Neural progenitor cell (in vitro differentiated cells): ENCODE measurements around the gene PSME4. TPM values are rescaled to one million over a fixed set of nuclear protein-coding genes. Genes with fewer than 3 reads are reported as not detected.
"Not testable (repeated sequence)": the region's sequence is repeated elsewhere in the genome, so short reads cannot be mapped to it uniquely, and the experiment has no call there.

ENCODE experiments used
- DNase-seq: peaks from one replicate; pipeline ENCODE4 v3.0.0-alpha.2; 2016; ENCODE audit warnings: low spot score
- H2AFZ ChIP-seq: fragments of 200-600 bp; sonication (generic); replicated peaks from 2 replicates; pipeline ENCODE4 v1.6.1; 2016; ENCODE audit warnings: antibody characterized with exemption
- H3F3A ChIP-seq: fragments of 200-600 bp; sonication (generic); 2 replicates; pipeline ENCODE4 v1.6.1; 2016; ENCODE audit warnings: antibody characterized with exemption, low read depth
- H3K27ac ChIP-seq: fragments of 200-600 bp; sonication (generic); 2 replicates; pipeline ENCODE4 v1.5.1; 2016; ENCODE audit warnings: mild to moderate bottlenecking
- H3K27me3 ChIP-seq: fragments of 200-600 bp; sonication (generic); 2 replicates; pipeline ENCODE4 v1.6.1; 2016; ENCODE audit warnings: mild to moderate bottlenecking, moderate library complexity
- H3K36me3 ChIP-seq: fragments of 200-600 bp; sonication (generic); 2 replicates; pipeline ENCODE4 v1.5.1; 2016
- H3K4me1 ChIP-seq: fragments of 200-600 bp; sonication (generic); 2 replicates; pipeline ENCODE4 v1.6.1; 2016; ENCODE audit warnings: mixed run types
- H3K4me2 ChIP-seq: fragments of 200-600 bp; sonication (generic); 2 replicates; pipeline ENCODE4 v1.6.1; 2016
- H3K4me3 ChIP-seq: fragments of 200-600 bp; sonication (generic); 2 replicates; pipeline ENCODE4 v1.5.1; 2016
- H3K79me2 ChIP-seq: fragments of 200-600 bp; sonication (generic); 2 replicates; pipeline ENCODE4 v1.6.1; 2016; ENCODE audit warnings: low read depth
- H3K9ac ChIP-seq: fragments of 200-600 bp; sonication (generic); 2 replicates; pipeline ENCODE4 v1.6.1; 2016
- H3K9me3 ChIP-seq: fragments of 200-600 bp; sonication (generic); 2 replicates; pipeline ENCODE4 v1.5.1; 2016; ENCODE audit warnings: low read depth
- H4K20me1 ChIP-seq: fragments of 200-600 bp; sonication (generic); 2 replicates; pipeline ENCODE4 v1.6.1; 2016; ENCODE audit warnings: low read depth
- H3K27ac Mint-ChIP-seq: 3 replicates; pipeline ENCODE4 v1.8.0; 2021; ENCODE audit warnings: mixed read lengths
- H3K27me3 Mint-ChIP-seq: 2 replicates; pipeline ENCODE4 v1.8.0; 2022; ENCODE audit warnings: low read depth, mild to moderate bottlenecking, inconsistent platforms, moderate library complexity, mixed read lengths; ENCODE audit not compliant: insufficient read depth
- H3K36me3 Mint-ChIP-seq: 3 replicates; pipeline ENCODE4 v1.8.0; 2021; ENCODE audit warnings: mixed read lengths
- H3K4me1 Mint-ChIP-seq: 3 replicates; pipeline ENCODE4 v1.8.0; 2021; ENCODE audit warnings: mixed read lengths
- H3K4me3 Mint-ChIP-seq: 3 replicates; pipeline ENCODE4 v1.8.0; 2021; ENCODE audit warnings: mild to moderate bottlenecking, moderate library complexity, mixed read lengths
- H3K9me3 Mint-ChIP-seq: 3 replicates; pipeline ENCODE4 v1.8.0; 2020; ENCODE audit warnings: mixed read lengths
- CTCF ChIP-seq: fragments of 200-600 bp; sonication (generic); IDR thresholded peaks from 2 replicates; pipeline ENCODE4 v1.5.1; 2017; ENCODE audit warnings: antibody characterized with exemption, mild to moderate bottlenecking
- EZH2 ChIP-seq: fragments of 200-600 bp; sonication (generic); IDR thresholded peaks from 2 replicates; pipeline ENCODE4 v1.6.1; 2017; ENCODE audit warnings: antibody characterized with exemption, mild to moderate bottlenecking, moderate library complexity
- EZH2phosphoT487 ChIP-seq: fragments of 200-600 bp; sonication (generic); IDR thresholded peaks from 2 replicates; pipeline ENCODE4 v1.6.1; 2017; ENCODE audit warnings: antibody characterized with exemption
- total RNA-seq: library from RNA; depleted of rRNA; stranded (reverse); fragments of >200 nt; gene quantifications from 2 replicates; pipeline ENCODE4 v1.2.3, GENCODE V29; 2015; ENCODE audit warnings: low replicate concordance

PSME4 gene
- total RNA-seq, 1 donor from 2014 or later = 72.1 TPM

GRCh38 chr2:53941749-53942148 is 29.0 kb downstream of the PSME4 start:
- Histone ChIP-seq H3F3A (peaks cover 3% of the 10 kb centered on the region), H2AFZ (no peak overlapping the region), H3K27ac (peak overlapping the region; percentile 36), H3K27me3 (no peaks in the 10 kb centered on the region), H3K36me3 (peaks cover 24% of the 10 kb centered on the region), H3K9me3 (no peaks in the 10 kb centered on the region), H3K4me3 (no peak overlapping the region), H3K79me2 (peaks cover 22% of the 10 kb centered on the region), H3K4me1 (no peaks in the 10 kb centered on the region), H4K20me1 (peaks cover 4% of the 10 kb centered on the region), H3K4me2 (no peak overlapping the region), H3K9ac (no peak overlapping the region)
- Mint-ChIP-seq H3K4me1 (no peaks in the 10 kb centered on the region), H3K4me3 (no peak overlapping the region), H3K36me3 (peaks cover 23% of the 10 kb centered on the region), H3K27me3 (no peaks in the 10 kb centered on the region), H3K9me3 (no peaks in the 10 kb centered on the region), H3K27ac (no peak overlapping the region)
- no peak for DNase-seq
- no peak for TF ChIP-seq CTCF
- TF ChIP-seq EZH2 = no peak
- TF ChIP-seq EZH2phosphoT487 = no peak

- no peak overlapping the region for H3K4me3 Mint-ChIP-seq
- no peak overlapping the region for H3K9ac ChIP-seq
- peaks cover 31% of the 10 kb centered on the region for H3K36me3 ChIP-seq
- peaks cover 4% of the 10 kb centered on the region for H4K20me1 ChIP-seq
- H3K4me3 ChIP-seq = no peak overlapping the region
- peaks cover 3% of the 10 kb centered on the region for H3F3A ChIP-seq
- H3K4me1 Mint-ChIP-seq = no peaks in the 10 kb centered on the region
- TF ChIP-seq EZH2 = no peak
- TF ChIP-seq CTCF = no peak
- TF ChIP-seq EZH2phosphoT487 = no peak
- no peaks in the 10 kb centered on the region for H3K27me3 Mint-ChIP-seq
- H3K36me3 Mint-ChIP-seq = peaks cover 15% of the 10 kb centered on the region
- H3K9me3 Mint-ChIP-seq = no peaks in the 10 kb centered on the region
- no peak for DNase-seq
- H2AFZ ChIP-seq = no peak overlapping the region
- H3K27ac Mint-ChIP-seq = no peak overlapping the region
- no peaks in the 10 kb centered on the region for H3K27me3 ChIP-seq
- H3K4me2 ChIP-seq = no peak overlapping the region
- H3K27ac ChIP-seq = no peak overlapping the region
- peaks cover 22% of the 10 kb centered on the region for H3K79me2 ChIP-seq
- H3K9me3 ChIP-seq = no peaks in the 10 kb centered on the region
- H3K4me1 ChIP-seq = no peaks in the 10 kb centered on the region
Observed at GRCh38 chr2:53939656-53940055, 31.1 kb downstream of the PSME4 start.

- H3K4me3 ChIP-seq = no peak overlapping the region
- TF ChIP-seq EZH2phosphoT487 (no peak), CTCF (no peak)
- peaks cover 22% of the 10 kb centered on the region for H3K79me2 ChIP-seq
- H3F3A ChIP-seq = peaks cover 3% of the 10 kb centered on the region
- Mint-ChIP-seq H3K4me1 (no peaks in the 10 kb centered on the region), H3K27me3 (no peaks in the 10 kb centered on the region), H3K9me3 (no peaks in the 10 kb centered on the region), H3K36me3 (peaks cover 18% of the 10 kb centered on the region), H3K27ac (no peak overlapping the region), H3K4me3 (no peak overlapping the region)
- H3K27me3 ChIP-seq = no peaks in the 10 kb centered on the region
- no peak overlapping the region for H3K4me2 ChIP-seq
- H3K36me3 ChIP-seq = peaks cover 39% of the 10 kb centered on the region
- no peaks in the 10 kb centered on the region for H3K9me3 ChIP-seq
- no peak overlapping the region for H3K9ac ChIP-seq
- peaks cover 4% of the 10 kb centered on the region for H4K20me1 ChIP-seq
- H3K4me1 ChIP-seq = no peaks in the 10 kb centered on the region
- H2AFZ ChIP-seq = no peak overlapping the region
- DNase-seq = no peak
- no peak overlapping the region for H3K27ac ChIP-seq
Observed at GRCh38 chr2:53938904-53939303, 31.9 kb downstream of the PSME4 start.

- H3K36me3 Mint-ChIP-seq = peaks cover 27% of the 10 kb centered on the region
- Histone ChIP-seq H3K4me3 (no peak overlapping the region), H3K9me3 (no peaks in the 10 kb centered on the region), H4K20me1 (no peaks in the 10 kb centered on the region), H3K27ac (no peak overlapping the region), H3K4me2 (no peak overlapping the region), H3K9ac (no peak overlapping the region), H3F3A (no peaks in the 10 kb centered on the region), H3K79me2 (peaks cover under 1% of the 10 kb centered on the region), H3K27me3 (no peaks in the 10 kb centered on the region), H3K36me3 (peaks cover 51% of the 10 kb centered on the region), H2AFZ (no peak overlapping the region), H3K4me1 (no peaks in the 10 kb centered on the region)
- no peaks in the 10 kb centered on the region for H3K9me3 Mint-ChIP-seq
- no peak overlapping the region for H3K4me3 Mint-ChIP-seq
- no peaks in the 10 kb centered on the region for H3K4me1 Mint-ChIP-seq
- no peak for TF ChIP-seq CTCF
- TF ChIP-seq EZH2phosphoT487 = no peak
- no peak for TF ChIP-seq EZH2
- no peak overlapping the region for H3K27ac Mint-ChIP-seq
- no peak for DNase-seq
- H3K27me3 Mint-ChIP-seq = no peaks in the 10 kb centered on the region
Observed at GRCh38 chr2:53933329-53933728, 37.5 kb downstream of the PSME4 start.

GRCh38 chr2:53926321-53926720 is 44.5 kb downstream of the PSME4 start:
- not testable (repeated sequence) for H3K9me3 Mint-ChIP-seq, H3K4me3 ChIP-seq, H4K20me1 ChIP-seq, H3K4me3 Mint-ChIP-seq, H3K27me3 ChIP-seq, H3K27ac ChIP-seq, H3K4me1 Mint-ChIP-seq, H3F3A ChIP-seq, H3K27me3 Mint-ChIP-seq, H3K27ac Mint-ChIP-seq, H3K4me2 ChIP-seq, DNase-seq, H3K79me2 ChIP-seq, H2AFZ ChIP-seq, H3K9ac ChIP-seq, H3K4me1 ChIP-seq, H3K9me3 ChIP-seq
- H3K36me3 Mint-ChIP-seq = peaks cover 33% of the 10 kb centered on the region
- H3K36me3 ChIP-seq = peaks cover 37% of the 10 kb centered on the region
